WERI-Rb-1 (cell line): ENCODE results near the gene IZUMO1.

Experiments
- DNase-seq: peaks from one replicate; pipeline ENCODE4 v3.0.0-alpha.2; 2020
- H3K27ac ChIP-seq: fragments of 250-450 bp; sonication (Bioruptor Pico); 2 replicates; pipeline ENCODE4 v1.5.1; 2020; ENCODE audit warnings: mild to moderate bottlenecking, moderate library complexity
- H3K27me3 ChIP-seq: fragments of 250-450 bp; sonication (Bioruptor Pico); 2 replicates; pipeline ENCODE4 v1.5.1; 2021; ENCODE audit warnings: mild to moderate bottlenecking, low read depth, moderate library complexity; ENCODE audit not compliant: insufficient read depth, severe bottlenecking
- H3K36me3 ChIP-seq: fragments of 250-450 bp; sonication (Bioruptor Pico); 2 replicates; pipeline ENCODE4 v1.5.1; 2020; ENCODE audit warnings: mild to moderate bottlenecking, moderate library complexity
- H3K4me3 ChIP-seq: 2 replicates; pipeline ENCODE4 v1.5.1; 2011; ENCODE audit warnings: low read depth, mild to moderate bottlenecking, control low read depth, low read length
- H3K9me3 ChIP-seq: fragments of 250-450 bp; sonication (Bioruptor Pico); 2 replicates; pipeline ENCODE4 v1.5.1; 2021; ENCODE audit warnings: mild to moderate bottlenecking, moderate library complexity; ENCODE audit not compliant: severe bottlenecking
- TF ChIP-seq, protein P1 (sequence below): IDR thresholded peaks from 2 replicates; pipeline ENCODE4 v1.5.1; 2011; ENCODE audit warnings: low read depth, mild to moderate bottlenecking, control low read depth, inconsistent platforms, low read length

IZUMO1 gene

DNA sequence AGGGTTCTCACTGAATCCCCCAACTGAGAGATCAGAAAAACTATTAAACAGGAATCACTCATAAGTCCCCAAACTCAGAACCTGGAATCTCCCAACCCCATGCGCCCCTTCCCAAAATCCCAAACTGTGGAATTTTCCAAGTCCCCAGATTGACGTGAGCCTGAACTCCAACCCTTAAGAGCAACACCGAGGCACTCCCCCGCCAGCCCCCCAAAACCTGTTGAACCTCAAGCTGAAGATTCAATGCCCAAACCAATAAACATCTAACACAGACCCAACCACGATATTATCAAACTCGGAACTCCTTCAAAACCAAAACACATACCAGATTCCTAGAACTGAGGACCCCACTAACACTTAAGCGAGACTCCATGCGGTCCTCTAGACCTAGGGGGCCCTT is 599 bp downstream of the IZUMO1 start:
- Histone ChIP-seq H3K4me3 (no peak overlapping the region), H3K27me3 (no peaks in the 10 kb centered on the region), H3K36me3 (no peaks in the 10 kb centered on the region), H3K9me3 (no peaks in the 10 kb centered on the region), H3K27ac (no peak overlapping the region)
- TF ChIP-seq, protein P1, sequence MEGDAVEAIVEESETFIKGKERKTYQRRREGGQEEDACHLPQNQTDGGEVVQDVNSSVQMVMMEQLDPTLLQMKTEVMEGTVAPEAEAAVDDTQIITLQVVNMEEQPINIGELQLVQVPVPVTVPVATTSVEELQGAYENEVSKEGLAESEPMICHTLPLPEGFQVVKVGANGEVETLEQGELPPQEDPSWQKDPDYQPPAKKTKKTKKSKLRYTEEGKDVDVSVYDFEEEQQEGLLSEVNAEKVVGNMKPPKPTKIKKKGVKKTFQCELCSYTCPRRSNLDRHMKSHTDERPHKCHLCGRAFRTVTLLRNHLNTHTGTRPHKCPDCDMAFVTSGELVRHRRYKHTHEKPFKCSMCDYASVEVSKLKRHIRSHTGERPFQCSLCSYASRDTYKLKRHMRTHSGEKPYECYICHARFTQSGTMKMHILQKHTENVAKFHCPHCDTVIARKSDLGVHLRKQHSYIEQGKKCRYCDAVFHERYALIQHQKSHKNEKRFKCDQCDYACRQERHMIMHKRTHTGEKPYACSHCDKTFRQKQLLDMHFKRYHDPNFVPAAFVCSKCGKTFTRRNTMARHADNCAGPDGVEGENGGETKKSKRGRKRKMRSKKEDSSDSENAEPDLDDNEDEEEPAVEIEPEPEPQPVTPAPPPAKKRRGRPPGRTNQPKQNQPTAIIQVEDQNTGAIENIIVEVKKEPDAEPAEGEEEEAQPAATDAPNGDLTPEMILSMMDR: no peak
- DNase-seq: no peak

DNA sequence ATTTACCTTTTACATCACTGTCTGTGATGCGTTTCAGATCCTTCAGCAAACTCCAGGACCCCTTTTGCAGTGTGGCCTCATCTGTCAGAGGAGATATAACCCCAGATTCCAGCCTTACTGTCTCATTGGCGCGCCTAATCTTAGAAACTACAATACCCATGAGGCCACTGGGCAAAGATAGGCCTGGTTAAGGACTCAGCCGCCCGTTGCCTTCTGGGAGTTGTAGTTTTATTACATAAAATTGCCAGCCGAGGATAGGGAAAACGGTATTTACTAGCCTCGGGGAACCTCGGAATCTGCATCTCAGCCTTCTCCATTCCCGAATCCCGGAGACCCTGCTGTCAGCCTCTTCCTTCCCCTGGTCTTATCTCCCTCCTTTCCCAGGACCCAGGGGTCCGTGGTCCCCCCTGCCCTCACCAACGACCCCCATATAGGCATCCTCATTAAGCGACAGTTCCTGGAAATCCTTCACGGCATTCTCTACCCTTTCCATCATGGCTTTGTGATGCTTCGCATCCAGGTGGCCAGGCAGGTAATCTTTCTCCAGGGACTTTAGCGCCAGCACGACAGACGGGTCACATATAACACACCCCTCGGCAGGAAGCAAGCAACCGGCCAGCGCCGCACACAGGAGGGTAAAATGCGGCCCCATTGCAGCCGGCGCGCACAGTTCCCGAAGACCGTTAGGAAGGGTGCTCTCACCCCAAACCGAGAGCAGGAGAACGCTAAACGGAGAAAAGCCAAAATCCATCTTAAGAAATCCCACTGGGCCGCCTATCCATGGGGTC is 1.3 kb downstream of the IZUMO1 start:
- H3K27me3 ChIP-seq: no peaks in the 10 kb centered on the region
- peak; percentile 53 for DNase-seq
- H3K27ac ChIP-seq: no peak overlapping the region
- no peaks in the 10 kb centered on the region for H3K36me3 ChIP-seq
- H3K9me3 ChIP-seq: no peaks in the 10 kb centered on the region
- TF ChIP-seq, protein P1: no peak
- H3K4me3 ChIP-seq: no peak overlapping the region

- no peak overlapping the region for H3K27ac ChIP-seq
- H3K4me3 ChIP-seq: no peak overlapping the region
Measured at GRCh38 chr19:48742096-48742495, 4.6 kb downstream of the IZUMO1 start.

GRCh38 chr19:48741129-48741999 is 5.3 kb downstream of the IZUMO1 start:
- no peaks in the 10 kb centered on the region for H3K9me3 ChIP-seq
- TF ChIP-seq, protein P1: no peak
- peaks cover 2% of the 10 kb centered on the region for H3K27me3 ChIP-seq
- DNase-seq: peak; percentile 38
- no peaks in the 10 kb centered on the region for H3K36me3 ChIP-seq
- no peak overlapping the region for H3K4me3 ChIP-seq
- H3K27ac ChIP-seq: no peak overlapping the region

More at GRCh38 chr19:48742096-48742495, 4.6 kb downstream of the IZUMO1 start:
- no peak for DNase-seq
- Histone ChIP-seq H3K27me3 (peaks cover 2% of the 10 kb centered on the region), H3K36me3 (no peaks in the 10 kb centered on the region), H3K9me3 (no peaks in the 10 kb centered on the region)
- TF ChIP-seq, protein P1: no peak

- TF ChIP-seq, protein P1: no peak
- Histone ChIP-seq H3K27me3 (peaks cover 2% of the 10 kb centered on the region), H3K27ac (0 out of 2 replicates have a peak within 1 kb of the TSS, but pooled peaks have one; percentile 53), H3K36me3 (no peaks in the 10 kb centered on the region), H3K4me3 (peak within 1 kb of the TSS; percentile 53), H3K9me3 (no peaks in the 10 kb centered on the region)
- DNase-seq: no peak
Measured at GRCh38 chr19:48740164-48740972, 6.3 kb downstream of the IZUMO1 start, which contains the start of gene RASIP1. TSS of gene RASIP1 (minus strand) at chr19:48740610. CDS start at chr19:48740282, 328 bp downstream.
